Measurements from ENCODE around the gene SLC15A4. TPM values are rescaled to one million over a fixed set of nuclear protein-coding genes. Genes with fewer than 3 reads are reported as not detected.

SLC15A4 gene
- polyA plus RNA-seq, 2 donors, result 7.3 to 9.4 TPM

- H3K27me3 ChIP-seq (ENCODE audit: control insufficient read depth in 1 of 2, insufficient read depth in 2 of 2, low read length in 2 of 2), result no peaks in the 10 kb centered on the region
- 49 to 53% methylated on average over 9 of the region's 9 CpGs for WGBS, 2 donors
- peaks cover 6% of the 10 kb centered on the region in 2 donors for H3K9me3 ChIP-seq (ENCODE audit: control insufficient read depth in 2 of 2, insufficient read depth in 1 of 2, low read depth in 1 of 2, low read length in 1 of 2)
- no peaks in the 10 kb centered on the region for H3K36me3 ChIP-seq (ENCODE audit: control insufficient read depth in 2 of 2, insufficient read depth in 2 of 2, low read length in 1 of 2)
- H3K27ac ChIP-seq (ENCODE audit: low read depth in 2 of 2, low read length in 1 of 2), result no peak overlapping the region
- peaks cover 0 to 2% of the 10 kb centered on the region in 2 donors for H3K4me1 ChIP-seq (ENCODE audit: control insufficient read depth in 2 of 2, insufficient read depth in 2 of 2, low read length in 1 of 2)
- no peak overlapping the region for H3K4me3 ChIP-seq (ENCODE audit: low read depth in 1 of 2, low read length in 2 of 2)
Observed at GRCh38 chr12:128767518-128767917, 56.2 kb downstream of the SLC15A4 start.

GRCh38 chr12:128766738-128767501, 56.8 kb downstream of the SLC15A4 start:
- H3K36me3 ChIP-seq (ENCODE audit: control insufficient read depth in 2 of 2, insufficient read depth in 2 of 2, low read length in 1 of 2), result no peaks in the 10 kb centered on the region
- WGBS, 2 donors, result 58 to 69% methylated on average over 12 of the region's 12 CpGs
- no peak overlapping the region for H3K27ac ChIP-seq (ENCODE audit: low read depth in 2 of 2, low read length in 1 of 2)
- no peak overlapping the region for H3K4me3 ChIP-seq (ENCODE audit: low read depth in 1 of 2, low read length in 2 of 2)
- H3K9me3 ChIP-seq (ENCODE audit: control insufficient read depth in 2 of 2, insufficient read depth in 1 of 2, low read depth in 1 of 2, low read length in 1 of 2), result peaks cover 6% of the 10 kb centered on the region in 2 donors
- no peaks in the 10 kb centered on the region for H3K27me3 ChIP-seq (ENCODE audit: control insufficient read depth in 1 of 2, insufficient read depth in 2 of 2, low read length in 2 of 2)
- peaks cover 0 to 2% of the 10 kb centered on the region in 2 donors for H3K4me1 ChIP-seq (ENCODE audit: control insufficient read depth in 2 of 2, insufficient read depth in 2 of 2, low read length in 1 of 2)

DNA sequence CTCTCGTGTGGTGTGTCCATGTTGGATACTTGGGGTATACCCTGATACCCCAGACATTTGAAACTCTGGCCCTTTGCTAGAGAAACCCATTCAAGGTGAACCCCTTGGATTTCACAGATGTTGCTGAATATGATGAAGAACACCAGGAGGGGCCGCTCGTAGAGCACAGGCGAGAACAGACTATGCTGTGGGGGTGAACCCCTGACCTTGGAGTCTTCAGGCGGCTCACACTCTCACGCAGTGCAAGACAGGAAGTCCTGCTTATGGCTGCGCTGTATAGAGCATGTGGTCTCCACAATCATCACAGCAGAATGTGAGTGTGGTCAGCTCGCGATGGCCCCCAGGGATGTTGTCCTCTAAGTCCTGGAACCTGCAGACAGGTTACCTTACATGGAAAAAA, 60.4 kb downstream of the SLC15A4 start:
- H3K9me3 ChIP-seq (ENCODE audit: control insufficient read depth in 2 of 2, insufficient read depth in 1 of 2, low read depth in 1 of 2, low read length in 1 of 2), result peaks cover 0 to 1% of the 10 kb centered on the region in 2 donors
- WGBS, 2 donors, result 79 to 81% methylated on average over 9 of the region's 9 CpGs
- no peaks in the 10 kb centered on the region for H3K36me3 ChIP-seq (ENCODE audit: control insufficient read depth in 2 of 2, insufficient read depth in 2 of 2, low read length in 1 of 2)
- peaks cover 0 to 2% of the 10 kb centered on the region in 2 donors for H3K4me1 ChIP-seq (ENCODE audit: control insufficient read depth in 2 of 2, insufficient read depth in 2 of 2, low read length in 1 of 2)
- H3K27ac ChIP-seq (ENCODE audit: low read depth in 2 of 2, low read length in 1 of 2), result no peak overlapping the region
- no peak overlapping the region for H3K4me3 ChIP-seq (ENCODE audit: low read depth in 1 of 2, low read length in 2 of 2)
- H3K27me3 ChIP-seq (ENCODE audit: control insufficient read depth in 1 of 2, insufficient read depth in 2 of 2, low read length in 2 of 2), result no peaks in the 10 kb centered on the region

- no peaks in the 10 kb centered on the region for H3K27me3 ChIP-seq (ENCODE audit: control insufficient read depth in 1 of 2, insufficient read depth in 2 of 2, low read length in 2 of 2)
- H3K36me3 ChIP-seq (ENCODE audit: control insufficient read depth in 2 of 2, insufficient read depth in 2 of 2, low read length in 1 of 2), result no peaks in the 10 kb centered on the region
- 37 to 39% methylated on average over 4 of the region's 4 CpGs for WGBS, 2 donors
- H3K9me3 ChIP-seq (ENCODE audit: control insufficient read depth in 2 of 2, insufficient read depth in 1 of 2, low read depth in 1 of 2, low read length in 1 of 2), result peaks cover 0 to 4% of the 10 kb centered on the region in 2 donors
- H3K27ac ChIP-seq (ENCODE audit: low read depth in 2 of 2, low read length in 1 of 2), result no peak overlapping the region
- no peak overlapping the region for H3K4me3 ChIP-seq (ENCODE audit: low read depth in 1 of 2, low read length in 2 of 2)
- peaks cover 0 to 2% of the 10 kb centered on the region in 2 donors for H3K4me1 ChIP-seq (ENCODE audit: control insufficient read depth in 2 of 2, insufficient read depth in 2 of 2, low read length in 1 of 2)
Observed at GRCh38 chr12:128761379-128761790, 62.4 kb downstream of the SLC15A4 start.

GRCh38 chr12:128755566-128755965, 68.2 kb downstream of the SLC15A4 start:
- 75 to 76% methylated on average over 4 of the region's 4 CpGs for WGBS, 2 donors
- Histone ChIP-seq H3K36me3 (ENCODE audit: control insufficient read depth in 2 of 2, insufficient read depth in 2 of 2, low read length in 1 of 2) (no peaks in the 10 kb centered on the region), H3K4me3 (ENCODE audit: low read depth in 1 of 2, low read length in 2 of 2) (no peak overlapping the region), H3K9me3 (ENCODE audit: control insufficient read depth in 2 of 2, insufficient read depth in 1 of 2, low read depth in 1 of 2, low read length in 1 of 2) (peaks cover 0 to 3% of the 10 kb centered on the region in 2 donors), H3K4me1 (ENCODE audit: control insufficient read depth in 2 of 2, insufficient read depth in 2 of 2, low read length in 1 of 2) (no peaks in the 10 kb centered on the region), H3K27me3 (ENCODE audit: control insufficient read depth in 1 of 2, insufficient read depth in 2 of 2, low read length in 2 of 2) (no peaks in the 10 kb centered on the region), H3K27ac (ENCODE audit: low read depth in 2 of 2, low read length in 1 of 2) (no peak overlapping the region)

GRCh38 chr12:128754275-128754674, 69.5 kb downstream of the SLC15A4 start:
- Histone ChIP-seq H3K4me3 (ENCODE audit: low read depth in 1 of 2, low read length in 2 of 2) (no peak overlapping the region), H3K27me3 (ENCODE audit: control insufficient read depth in 1 of 2, insufficient read depth in 2 of 2, low read length in 2 of 2) (no peaks in the 10 kb centered on the region), H3K4me1 (ENCODE audit: control insufficient read depth in 2 of 2, insufficient read depth in 2 of 2, low read length in 1 of 2) (no peaks in the 10 kb centered on the region), H3K36me3 (ENCODE audit: control insufficient read depth in 2 of 2, insufficient read depth in 2 of 2, low read length in 1 of 2) (no peaks in the 10 kb centered on the region), H3K27ac (ENCODE audit: low read depth in 2 of 2, low read length in 1 of 2) (no peak overlapping the region), H3K9me3 (ENCODE audit: control insufficient read depth in 2 of 2, insufficient read depth in 1 of 2, low read depth in 1 of 2, low read length in 1 of 2) (peaks cover 0 to 3% of the 10 kb centered on the region in 2 donors)
- WGBS, 2 donors, result 76 to 83% methylated on average over 3 of the region's 3 CpGs

GRCh38 chr12:128753438-128753837, 70.3 kb downstream of the SLC15A4 start:
- 45 to 47% methylated on average over 4 of the region's 4 CpGs for WGBS, 2 donors
- Histone ChIP-seq H3K9me3 (ENCODE audit: control insufficient read depth in 2 of 2, insufficient read depth in 1 of 2, low read depth in 1 of 2, low read length in 1 of 2) (peaks cover 0 to 3% of the 10 kb centered on the region in 2 donors), H3K27ac (ENCODE audit: low read depth in 2 of 2, low read length in 1 of 2) (no peak overlapping the region), H3K27me3 (ENCODE audit: control insufficient read depth in 1 of 2, insufficient read depth in 2 of 2, low read length in 2 of 2) (no peaks in the 10 kb centered on the region), H3K36me3 (ENCODE audit: control insufficient read depth in 2 of 2, insufficient read depth in 2 of 2, low read length in 1 of 2) (no peaks in the 10 kb centered on the region), H3K4me3 (ENCODE audit: low read depth in 1 of 2, low read length in 2 of 2) (no peak overlapping the region), H3K4me1 (ENCODE audit: control insufficient read depth in 2 of 2, insufficient read depth in 2 of 2, low read length in 1 of 2) (no peaks in the 10 kb centered on the region)

DNA sequence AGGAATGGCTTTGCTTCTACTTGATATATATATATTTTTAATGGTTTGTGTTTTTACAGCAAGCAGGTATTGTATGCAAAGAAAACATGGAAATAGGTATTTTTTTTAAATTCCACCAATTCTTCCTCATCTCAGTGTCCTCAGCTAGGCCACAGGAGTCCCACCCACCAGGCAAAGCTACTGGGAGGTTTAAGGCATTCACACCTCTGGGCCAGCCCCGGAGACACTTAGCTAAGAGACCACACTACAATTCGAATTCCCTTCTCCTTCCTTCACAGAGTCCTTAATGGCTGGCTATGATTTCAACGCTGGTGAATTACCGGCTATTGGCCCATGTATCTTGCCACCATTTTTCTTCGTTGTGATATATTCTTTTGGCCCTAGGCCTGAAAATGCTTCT, 71.4 kb downstream of the SLC15A4 start:
- no peaks in the 10 kb centered on the region for H3K36me3 ChIP-seq (ENCODE audit: control insufficient read depth in 2 of 2, insufficient read depth in 2 of 2, low read length in 1 of 2)

DNA sequence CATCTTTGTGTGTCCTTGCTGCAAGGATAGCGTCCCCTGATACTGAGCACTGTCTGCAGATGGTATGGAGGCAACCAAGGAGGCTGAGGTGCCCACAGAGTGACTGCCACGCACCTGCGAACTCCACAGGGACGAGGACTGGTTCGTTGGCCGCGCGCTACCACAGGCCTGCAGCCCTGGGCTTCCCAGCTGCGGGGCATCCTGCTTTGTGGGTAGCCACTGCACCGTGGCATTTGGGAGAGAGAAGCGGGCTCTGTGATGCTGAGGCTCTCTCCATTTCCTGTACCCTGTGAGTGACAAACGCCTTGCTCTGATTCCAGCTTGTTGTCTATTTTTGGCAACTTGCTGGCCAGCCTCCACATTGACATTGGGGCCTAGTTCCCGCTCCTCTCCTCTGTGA, 76.3 kb downstream of the SLC15A4 start:
- no peaks in the 10 kb centered on the region for H3K9me3 ChIP-seq (ENCODE audit: control insufficient read depth in 2 of 2, insufficient read depth in 1 of 2, low read depth in 1 of 2, low read length in 1 of 2)
- no peaks in the 10 kb centered on the region for H3K4me1 ChIP-seq (ENCODE audit: control insufficient read depth in 2 of 2, insufficient read depth in 2 of 2, low read length in 1 of 2)
- 73 to 77% methylated on average over 13 of the region's 13 CpGs for WGBS, 2 donors
- no peak overlapping the region for H3K27ac ChIP-seq (ENCODE audit: low read depth in 2 of 2, low read length in 1 of 2)
- no peak overlapping the region for H3K4me3 ChIP-seq (ENCODE audit: low read depth in 1 of 2, low read length in 2 of 2)
- H3K36me3 ChIP-seq (ENCODE audit: control insufficient read depth in 2 of 2, insufficient read depth in 2 of 2, low read length in 1 of 2), result no peaks in the 10 kb centered on the region
- no peaks in the 10 kb centered on the region for H3K27me3 ChIP-seq (ENCODE audit: control insufficient read depth in 1 of 2, insufficient read depth in 2 of 2, low read length in 2 of 2)

More for the DNA sequence above, 71.4 kb downstream of the SLC15A4 start:
- no peaks in the 10 kb centered on the region for H3K4me1 ChIP-seq (ENCODE audit: control insufficient read depth in 2 of 2, insufficient read depth in 2 of 2, low read length in 1 of 2)
- H3K4me3 ChIP-seq (ENCODE audit: low read depth in 1 of 2, low read length in 2 of 2), result no peak overlapping the region
- H3K27me3 ChIP-seq (ENCODE audit: control insufficient read depth in 1 of 2, insufficient read depth in 2 of 2, low read length in 2 of 2), result no peaks in the 10 kb centered on the region
- H3K27ac ChIP-seq (ENCODE audit: low read depth in 2 of 2, low read length in 1 of 2), result no peak overlapping the region
- WGBS, 2 donors, result 80 to 84% methylated on average over 5 of the region's 5 CpGs
- no peaks in the 10 kb centered on the region for H3K9me3 ChIP-seq (ENCODE audit: control insufficient read depth in 2 of 2, insufficient read depth in 1 of 2, low read depth in 1 of 2, low read length in 1 of 2)
